Peyer's patch (tissue), 4 donors: ENCODE data around the gene PDE11A.

Experiments used
- POLR2A ChIP-seq, 2 donors: fragments of 450-650 bp; IDR thresholded peaks; one replicate each; pipeline ENCODE4 v1.5.1; 2017; ENCODE audit warnings: antibody characterized with exemption in 2 of 2, mild to moderate bottlenecking in 2 of 2, moderate library complexity in 2 of 2
- TF ChIP-seq, protein P1 (sequence below), 6 experiments: fragments of 450-650 bp in 4 of 6; fragments of 200-600 bp in 2 of 6; sonication (generic) in 1 of 6; IDR thresholded peaks; one replicate each; pipeline ENCODE4 v1.5.1; 2017 to 2019; ENCODE audit warnings: antibody characterized with exemption in 6 of 6, mild to moderate bottlenecking in 3 of 6, moderate library complexity in 1 of 6

DNA sequence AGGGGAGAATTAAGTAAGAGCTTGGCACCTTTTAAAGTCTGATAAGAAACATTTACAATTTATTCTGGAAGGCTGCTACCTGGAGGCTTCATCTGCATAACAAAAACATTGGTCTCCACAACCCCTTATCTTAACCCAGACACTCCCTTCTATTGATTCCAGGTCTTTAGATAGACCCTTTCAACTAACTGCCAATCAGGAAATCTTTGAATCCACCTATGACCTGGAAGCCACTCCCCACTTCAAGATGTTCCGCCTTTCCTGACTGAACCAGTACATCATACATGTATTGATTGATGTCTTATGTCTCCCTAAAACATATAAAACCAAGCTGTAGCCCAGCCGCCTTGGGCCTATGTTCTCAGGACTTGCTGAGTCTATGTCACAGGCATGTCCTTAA is 390.6 kb downstream of the PDE11A start:
- TF ChIP-seq, protein P1, sequence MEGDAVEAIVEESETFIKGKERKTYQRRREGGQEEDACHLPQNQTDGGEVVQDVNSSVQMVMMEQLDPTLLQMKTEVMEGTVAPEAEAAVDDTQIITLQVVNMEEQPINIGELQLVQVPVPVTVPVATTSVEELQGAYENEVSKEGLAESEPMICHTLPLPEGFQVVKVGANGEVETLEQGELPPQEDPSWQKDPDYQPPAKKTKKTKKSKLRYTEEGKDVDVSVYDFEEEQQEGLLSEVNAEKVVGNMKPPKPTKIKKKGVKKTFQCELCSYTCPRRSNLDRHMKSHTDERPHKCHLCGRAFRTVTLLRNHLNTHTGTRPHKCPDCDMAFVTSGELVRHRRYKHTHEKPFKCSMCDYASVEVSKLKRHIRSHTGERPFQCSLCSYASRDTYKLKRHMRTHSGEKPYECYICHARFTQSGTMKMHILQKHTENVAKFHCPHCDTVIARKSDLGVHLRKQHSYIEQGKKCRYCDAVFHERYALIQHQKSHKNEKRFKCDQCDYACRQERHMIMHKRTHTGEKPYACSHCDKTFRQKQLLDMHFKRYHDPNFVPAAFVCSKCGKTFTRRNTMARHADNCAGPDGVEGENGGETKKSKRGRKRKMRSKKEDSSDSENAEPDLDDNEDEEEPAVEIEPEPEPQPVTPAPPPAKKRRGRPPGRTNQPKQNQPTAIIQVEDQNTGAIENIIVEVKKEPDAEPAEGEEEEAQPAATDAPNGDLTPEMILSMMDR (IDR thresholded peaks at IDR 0.05), result no peak
- TF ChIP-seq POLR2A (IDR thresholded peaks at IDR 0.05), result no peak
